Mucosa of gallbladder (tissue), 1 donor: ENCODE measurements around the gene NAB1. TPM values are rescaled to one million over a fixed set of nuclear protein-coding genes. Genes with fewer than 3 reads are reported as not detected.
"Not testable (repeated sequence)": the region's sequence is repeated elsewhere in the genome, so short reads cannot be mapped to it uniquely, and the experiment has no call there.

Source experiments
- DNase-seq: peaks from one replicate; pipeline ENCODE4 v3.0.0-alpha.2; 2020; ENCODE audit warnings: low spot score
- total RNA-seq: library from RNA; stranded (reverse); gene quantifications from one replicate; pipeline ENCODE4 v1.2.1, GENCODE V29; 2021
- donor health status: DM: no; HTN: no; CAD: no.

NAB1 gene
- total RNA-seq, 1 donor from 2014 or later: 29.9 TPM

- no peak for DNase-seq
These were observed 26.2 kb downstream of the NAB1 start for GRCh38 chr2:190674966-190675650.

- DNase-seq: no peak
These were observed 28.4 kb downstream of the NAB1 start for GRCh38 chr2:190677255-190677654.

- DNase-seq: no peak
These were observed 29.7 kb downstream of the NAB1 start for GRCh38 chr2:190678444-190679162.

GRCh38 chr2:190679391-190679790 lies 30.5 kb downstream of the NAB1 start:
- DNase-seq: no peak

GRCh38 chr2:190679813-190680591 lies 31.1 kb downstream of the NAB1 start:
- DNase-seq: peak; percentile 26

GRCh38 chr2:190682168-190682567 lies 33.3 kb downstream of the NAB1 start:
- no peak for DNase-seq

GRCh38 chr2:190683802-190684201 lies 34.9 kb downstream of the NAB1 start:
- DNase-seq: no peak

- DNase-seq: no peak
These were observed 36.0 kb downstream of the NAB1 start for GRCh38 chr2:190684931-190685330.

GRCh38 chr2:190685333-190685732 lies 36.5 kb downstream of the NAB1 start:
- DNase-seq: no peak

GRCh38 chr2:190693533-190694232 lies 44.8 kb downstream of the NAB1 start:
- no peak for DNase-seq

- DNase-seq: no peak
These were observed 45.6 kb downstream of the NAB1 start for GRCh38 chr2:190694479-190694878.

GRCh38 chr2:190695739-190696138 lies 46.9 kb downstream of the NAB1 start:
- DNase-seq: no peak

- no peak for DNase-seq
These were observed 48.0 kb downstream of the NAB1 start for GRCh38 chr2:190696792-190697398.

- DNase-seq: no peak
These were observed 48.5 kb downstream of the NAB1 start for GRCh38 chr2:190697421-190697820.

- no peak for DNase-seq
These were observed 50.0 kb downstream of the NAB1 start for GRCh38 chr2:190698895-190699294.

- no peak for DNase-seq
These were observed 52.7 kb downstream of the NAB1 start for GRCh38 chr2:190701586-190701985.

GRCh38 chr2:190705280-190705679 lies 56.4 kb downstream of the NAB1 start:
- DNase-seq: no peak

GRCh38 chr2:190707726-190708125 lies 58.8 kb downstream of the NAB1 start:
- no peak for DNase-seq

GRCh38 chr2:190708650-190709049 lies 59.8 kb downstream of the NAB1 start:
- not testable (repeated sequence) for DNase-seq

GRCh38 chr2:190711069-190711468 lies 62.2 kb downstream of the NAB1 start:
- DNase-seq: no peak

GRCh38 chr2:190713471-190713870 lies 64.6 kb downstream of the NAB1 start:
- no peak for DNase-seq

- DNase-seq: no peak
These were observed 66.1 kb downstream of the NAB1 start for GRCh38 chr2:190714958-190715357.
